AG08395 (cell line): ENCODE data around the gene ZC3H7A.

Experiments
- DNase-seq: peaks from one replicate; pipeline ENCODE4 v3.0.0; 2012; ENCODE audit warnings: mixed read lengths, low spot score

Gene ZC3H7A

DNA sequence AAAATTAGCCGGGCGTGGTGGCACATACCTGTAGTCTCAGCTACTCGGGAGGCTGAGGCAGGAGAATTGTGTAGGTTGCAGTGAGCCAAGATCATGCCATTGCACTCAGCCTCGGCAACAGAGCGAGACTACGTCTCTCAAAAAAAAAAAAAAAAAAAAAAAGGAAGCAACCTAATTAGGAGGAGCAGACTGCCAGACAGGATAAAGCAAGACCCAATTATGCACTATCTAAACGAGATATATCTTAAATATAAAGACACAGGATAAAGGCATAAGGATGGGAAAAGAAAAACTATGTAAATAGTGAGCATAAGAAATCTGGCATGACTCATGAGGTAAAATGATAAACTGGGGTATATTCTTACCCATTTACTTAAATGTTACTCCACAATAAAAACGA lies 59.3 kb downstream of the ZC3H7A start:
- no peak for DNase-seq

DNA sequence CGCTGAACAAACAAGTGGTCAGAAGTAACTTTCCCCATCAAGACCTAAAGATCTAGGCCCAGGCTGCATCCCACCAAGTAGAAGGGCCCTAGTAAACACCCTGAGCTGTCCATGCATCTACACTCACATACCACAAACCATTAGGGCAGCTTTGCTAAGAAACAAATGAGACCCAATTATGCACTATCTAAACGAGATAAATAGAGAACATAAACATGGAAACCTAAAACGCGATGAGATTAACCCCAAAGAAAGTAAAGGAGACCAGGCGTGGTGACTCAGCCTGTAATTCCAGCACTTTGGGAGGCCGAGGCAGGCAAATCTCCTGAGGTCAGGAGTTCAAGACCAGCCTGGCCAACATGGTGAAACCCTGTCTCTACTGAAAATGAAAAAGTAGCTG lies 60.2 kb downstream of the ZC3H7A start:
- no peak for DNase-seq

DNA sequence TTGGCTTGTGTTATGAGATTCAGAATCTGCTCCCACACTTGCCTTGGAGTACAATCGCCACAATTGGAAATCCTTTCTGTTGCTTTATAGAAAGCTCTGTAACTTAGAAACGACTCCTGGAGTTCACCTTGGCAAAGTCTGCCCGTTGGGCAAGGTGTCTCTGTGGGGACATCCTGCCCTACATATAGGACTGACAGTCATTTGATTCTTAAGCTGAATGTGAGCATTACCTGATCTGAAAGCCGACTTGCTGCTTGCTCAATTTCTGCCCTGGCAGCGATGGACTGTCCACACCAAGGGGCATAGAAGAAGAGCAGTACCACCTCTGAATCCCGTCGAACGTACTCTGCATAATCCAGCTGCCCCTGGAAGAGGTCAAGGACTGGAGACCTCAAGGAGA lies 61.3 kb downstream of the ZC3H7A start:
- DNase-seq, result no peak

DNA sequence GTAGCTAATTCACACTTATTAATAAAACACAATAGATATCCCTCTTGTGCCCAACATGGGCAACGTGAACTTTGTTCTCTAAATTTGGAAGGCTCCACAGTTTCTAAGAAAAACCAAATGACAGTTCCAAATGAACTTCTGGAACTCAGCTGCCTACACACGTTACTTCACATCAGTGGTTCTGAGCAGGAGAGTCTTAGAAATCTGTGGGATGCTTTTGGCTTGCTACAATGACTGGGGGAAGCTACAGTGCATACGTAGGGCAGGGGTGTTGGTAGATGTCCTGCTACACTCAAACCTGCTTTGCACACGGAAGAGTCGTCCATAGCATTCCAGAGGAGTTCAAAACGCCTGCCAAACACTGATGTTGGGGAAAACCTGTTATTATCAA lies 62.4 kb downstream of the ZC3H7A start:
- no peak for DNase-seq

DNA sequence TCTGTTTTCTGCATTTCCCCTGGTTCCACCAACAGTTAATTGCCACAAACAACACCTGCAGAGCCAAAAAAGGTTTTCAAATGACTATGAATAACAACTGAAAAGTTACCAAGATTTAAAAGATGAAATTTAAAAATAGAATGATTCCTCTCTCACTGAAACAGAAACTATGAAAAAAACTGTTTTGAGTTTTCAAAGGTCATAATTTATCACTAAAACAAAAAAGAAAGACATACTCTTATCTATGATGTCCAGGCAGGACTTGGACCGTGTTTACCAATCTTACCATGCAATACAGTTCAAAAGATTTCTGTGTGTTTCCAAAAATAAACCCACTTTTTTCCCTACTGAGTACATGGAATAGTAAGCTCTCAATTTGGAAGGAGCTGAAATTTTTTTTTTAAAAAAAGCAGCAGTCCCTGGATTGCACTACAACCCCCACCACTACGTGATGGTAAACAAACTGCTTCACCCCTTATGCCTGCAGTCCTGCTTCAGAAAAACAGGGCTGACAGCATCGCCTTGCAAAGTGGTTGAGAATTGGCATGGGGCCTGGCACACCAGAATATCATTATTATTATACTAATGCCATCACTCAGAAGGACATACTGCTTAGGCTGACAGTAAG lies 62.9 kb downstream of the ZC3H7A start:
- DNase-seq, result no peak

DNA sequence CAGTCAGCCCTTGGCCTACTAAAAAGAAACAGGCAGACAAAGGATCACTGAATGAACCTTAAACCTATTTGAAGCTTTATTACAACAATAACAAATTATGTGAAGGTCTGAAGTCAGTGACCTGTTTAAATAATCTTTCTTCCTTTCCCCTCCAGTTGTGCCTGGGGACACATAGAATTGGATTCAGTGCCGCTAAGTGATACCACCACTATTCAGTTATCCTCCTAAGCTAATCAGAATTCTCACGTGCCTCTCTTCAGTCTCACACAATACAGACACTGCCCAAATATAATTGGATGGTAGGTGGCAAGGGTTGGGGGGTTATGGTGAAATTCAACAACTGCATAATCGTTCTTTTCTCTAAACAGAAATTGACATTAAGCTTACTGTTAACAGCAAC lies 65.8 kb downstream of the ZC3H7A start:
- DNase-seq, result no peak

DNA sequence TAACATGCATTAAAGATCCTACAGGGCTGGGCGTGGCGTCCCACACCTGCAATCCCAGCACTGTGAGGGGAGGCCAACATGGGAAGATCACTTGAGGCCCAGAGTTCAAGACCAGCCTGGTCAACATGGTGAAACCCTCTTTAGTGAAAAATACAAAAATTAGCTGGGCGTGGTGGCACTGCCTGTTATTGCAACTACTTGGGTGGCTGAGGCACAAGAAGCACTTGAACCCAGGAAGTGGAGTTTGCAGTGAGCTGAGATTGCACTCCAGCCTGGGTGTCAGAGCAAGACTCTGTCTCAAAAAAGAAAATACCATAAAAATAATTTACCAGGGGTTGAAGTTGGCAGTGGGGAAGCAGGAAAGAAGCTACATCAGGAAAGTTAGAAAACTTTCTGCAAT lies 67.3 kb downstream of the ZC3H7A start:
- DNase-seq, result no peak

DNA sequence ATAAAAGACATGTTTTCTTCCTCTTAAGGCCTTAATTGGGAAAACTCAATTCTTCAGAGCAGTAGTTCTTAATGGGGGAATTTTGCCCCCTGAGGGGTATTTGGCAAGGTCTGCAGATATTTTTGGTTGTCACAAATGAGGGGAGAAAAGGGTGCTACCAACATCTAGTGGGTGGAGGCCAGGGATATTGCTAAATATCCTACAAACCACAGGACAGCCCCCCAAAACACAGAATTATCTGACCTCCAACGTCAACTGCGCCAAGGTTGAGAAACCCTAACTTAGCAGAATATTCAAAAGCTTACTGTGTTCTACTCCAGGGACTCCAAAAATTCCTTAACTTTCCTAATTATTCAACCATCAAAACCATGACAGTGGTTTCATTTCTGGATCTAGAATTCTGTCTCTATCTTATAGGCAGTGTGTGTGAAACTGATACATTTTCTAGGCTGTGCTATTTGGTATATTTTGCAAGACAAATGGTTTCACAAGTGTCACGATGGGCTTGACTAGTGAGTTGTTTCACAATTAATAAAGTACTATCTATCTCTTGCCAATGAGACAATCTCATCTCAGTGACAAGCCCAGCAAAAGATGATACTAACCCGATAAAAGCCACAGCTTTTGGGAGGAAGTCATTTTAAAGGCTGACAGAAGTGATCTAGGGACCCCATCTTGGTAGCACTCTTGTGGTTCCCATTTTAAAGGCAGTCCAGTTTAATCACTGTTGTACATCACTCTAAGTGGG lies 69.1 kb downstream of the ZC3H7A start:
- no peak for DNase-seq

DNA sequence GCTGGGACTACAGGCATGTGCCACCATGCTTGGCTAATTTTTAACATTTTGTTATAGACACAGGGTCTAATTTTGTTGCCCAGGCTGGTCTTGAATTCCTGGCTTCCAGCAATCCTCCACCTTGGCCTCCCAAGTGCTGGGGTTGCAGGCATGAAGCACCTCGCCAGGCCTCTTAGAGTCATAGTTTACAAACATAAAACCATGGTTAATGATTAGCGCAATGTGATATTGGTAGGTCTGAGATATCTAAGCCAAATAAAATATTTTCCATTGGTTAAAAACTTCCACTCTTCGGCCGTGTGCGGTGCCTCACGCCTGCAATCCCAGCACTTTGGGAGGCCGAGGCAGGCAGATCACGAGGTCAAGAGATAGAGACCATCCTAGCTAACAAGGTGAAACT lies 71.0 kb downstream of the ZC3H7A start:
- DNase-seq, result no peak

DNA sequence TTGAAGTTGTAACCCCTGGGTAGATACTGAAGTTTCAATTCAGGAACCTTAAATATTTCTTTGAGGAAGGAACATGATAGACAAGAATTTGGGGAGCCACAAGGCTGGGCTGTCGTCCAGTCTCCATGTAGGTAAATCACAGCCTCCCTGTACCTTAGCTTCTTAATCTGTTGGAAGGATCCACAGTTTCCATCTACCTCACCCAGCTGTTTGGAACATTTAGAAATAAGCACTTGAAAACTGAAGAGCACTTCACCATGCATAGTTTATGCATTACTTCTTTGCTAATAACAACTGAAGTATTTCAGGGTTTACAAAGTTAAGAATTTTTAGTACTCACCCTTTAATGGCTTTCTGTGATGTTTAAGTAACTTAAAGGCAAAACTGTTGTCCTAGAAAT lies 71.6 kb downstream of the ZC3H7A start:
- no peak for DNase-seq

DNA sequence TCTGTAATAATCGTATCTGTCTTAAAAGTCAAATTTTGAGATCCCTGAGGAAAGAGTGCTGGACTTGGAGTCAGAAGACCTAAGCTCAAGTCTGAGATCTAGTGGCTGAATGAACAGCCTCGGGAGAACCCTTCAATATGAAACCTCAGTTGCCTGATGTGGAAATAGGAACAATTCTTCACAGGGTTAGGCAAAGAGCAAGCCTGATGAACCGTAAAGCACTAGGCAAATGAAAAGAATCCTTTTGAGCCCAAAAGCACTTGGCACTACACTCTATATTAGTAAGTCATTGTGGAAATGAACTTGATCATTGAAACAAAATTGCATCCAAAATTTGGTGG lies 74.6 kb downstream of the ZC3H7A start:
- no peak for DNase-seq

DNA sequence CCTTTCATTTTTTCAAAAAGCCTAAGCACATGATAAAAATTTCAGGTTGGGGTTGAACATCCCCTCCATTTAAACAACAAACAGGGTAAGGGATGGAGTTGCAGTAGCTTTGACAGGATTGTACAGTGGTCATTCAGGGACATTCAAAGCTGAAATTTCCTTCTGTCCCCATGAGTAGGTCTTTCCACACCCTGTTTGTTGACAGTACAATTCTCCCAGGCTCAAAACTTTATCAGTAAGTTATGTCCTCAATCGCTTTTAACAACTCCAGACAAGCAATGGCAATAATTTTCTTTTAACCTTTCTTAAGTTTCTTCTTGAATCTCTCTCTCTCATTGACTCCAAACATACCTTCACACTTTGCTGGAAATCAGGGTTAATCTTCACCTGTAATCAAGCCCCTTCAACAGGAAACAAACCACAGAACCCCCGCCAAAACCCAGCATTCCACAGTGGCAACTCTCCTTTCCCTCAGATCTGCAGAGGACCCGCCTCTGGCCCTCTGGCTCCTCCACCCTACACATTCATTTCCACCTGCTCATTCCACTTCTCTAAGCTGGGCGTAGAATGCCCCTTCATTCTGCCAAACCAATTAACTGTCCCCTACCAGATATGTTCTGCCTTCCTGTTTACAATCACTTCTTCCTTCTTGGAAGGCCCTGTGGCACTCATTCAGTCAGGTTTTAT lies 75.1 kb downstream of the ZC3H7A start:
- no peak for DNase-seq

DNA sequence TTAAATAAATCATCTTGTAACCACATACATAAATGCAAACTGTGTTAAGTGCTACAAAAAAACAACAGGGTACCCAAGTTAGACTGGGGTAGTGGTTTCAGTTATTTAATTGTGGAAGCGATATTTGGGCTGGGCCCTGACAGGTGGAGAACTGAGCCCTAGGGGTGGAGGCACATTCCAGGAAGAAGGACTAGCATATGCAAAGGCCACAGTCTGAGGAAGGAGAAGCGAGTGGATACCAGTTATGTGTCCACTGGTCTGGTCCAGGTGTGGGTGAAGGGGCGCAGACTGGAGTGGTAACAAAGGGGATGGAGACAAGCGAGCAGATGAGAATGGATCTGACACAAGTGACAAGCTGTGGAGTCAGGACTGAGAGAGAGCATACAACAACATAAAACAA lies 77.3 kb downstream of the ZC3H7A start:
- DNase-seq, result no peak

DNA sequence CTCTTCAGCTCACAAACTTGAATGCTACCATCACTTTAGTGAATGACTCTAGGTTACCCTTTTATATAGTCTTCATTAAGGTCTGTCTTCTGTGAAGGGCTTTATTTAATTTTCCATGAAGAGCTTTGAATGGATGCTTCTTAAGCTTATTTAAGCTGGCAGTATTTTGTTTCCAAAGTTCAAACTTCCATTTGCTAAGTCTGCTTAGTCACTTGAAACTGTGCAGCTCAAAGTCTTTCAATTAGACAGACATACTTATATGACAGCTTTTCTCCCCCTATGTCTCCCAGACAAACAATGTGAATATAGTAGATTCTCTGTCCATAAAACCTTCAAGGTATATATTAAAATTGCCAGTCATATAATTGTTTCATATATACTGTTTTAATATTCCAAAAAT lies 77.9 kb downstream of the ZC3H7A start:
- DNase-seq, result no peak

DNA sequence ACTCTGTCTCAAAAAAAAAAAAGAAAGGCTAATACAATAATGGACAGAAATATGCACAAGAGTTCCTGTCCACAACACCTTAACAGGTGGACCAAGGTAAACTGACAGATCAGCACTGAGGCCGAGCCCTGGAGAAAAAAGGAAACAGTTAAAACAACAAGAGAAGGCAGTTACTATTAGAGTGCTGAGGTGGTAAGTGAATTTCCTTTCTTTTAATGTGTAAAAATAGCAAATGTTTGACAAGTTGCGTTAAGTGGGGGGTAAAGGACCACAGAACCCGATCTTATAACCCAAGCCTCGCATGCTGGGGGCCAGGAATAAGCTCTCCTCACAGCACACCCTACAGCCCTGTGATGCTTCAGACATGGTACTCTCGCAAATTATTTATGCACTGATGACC lies 79.2 kb downstream of the ZC3H7A start:
- no peak for DNase-seq

DNA sequence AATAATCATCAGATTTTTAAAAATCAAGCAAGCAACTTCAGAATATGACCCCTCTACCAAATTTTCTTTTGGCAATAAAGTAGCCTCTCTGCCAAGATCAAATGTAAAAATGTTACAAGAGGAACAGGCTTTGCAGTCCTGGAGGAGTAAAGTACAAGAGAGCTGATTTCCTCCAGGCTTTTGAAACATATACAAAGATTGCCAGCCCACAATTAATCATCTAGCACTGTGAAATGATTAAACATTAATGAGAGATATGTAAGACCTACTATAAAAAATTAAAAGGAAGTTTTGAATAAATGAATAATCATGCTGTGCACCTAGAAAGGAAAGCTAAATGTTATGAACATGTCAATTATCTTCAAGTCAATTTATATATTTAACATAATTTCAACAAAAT lies 80.7 kb downstream of the ZC3H7A start:
- DNase-seq, result no peak

DNA sequence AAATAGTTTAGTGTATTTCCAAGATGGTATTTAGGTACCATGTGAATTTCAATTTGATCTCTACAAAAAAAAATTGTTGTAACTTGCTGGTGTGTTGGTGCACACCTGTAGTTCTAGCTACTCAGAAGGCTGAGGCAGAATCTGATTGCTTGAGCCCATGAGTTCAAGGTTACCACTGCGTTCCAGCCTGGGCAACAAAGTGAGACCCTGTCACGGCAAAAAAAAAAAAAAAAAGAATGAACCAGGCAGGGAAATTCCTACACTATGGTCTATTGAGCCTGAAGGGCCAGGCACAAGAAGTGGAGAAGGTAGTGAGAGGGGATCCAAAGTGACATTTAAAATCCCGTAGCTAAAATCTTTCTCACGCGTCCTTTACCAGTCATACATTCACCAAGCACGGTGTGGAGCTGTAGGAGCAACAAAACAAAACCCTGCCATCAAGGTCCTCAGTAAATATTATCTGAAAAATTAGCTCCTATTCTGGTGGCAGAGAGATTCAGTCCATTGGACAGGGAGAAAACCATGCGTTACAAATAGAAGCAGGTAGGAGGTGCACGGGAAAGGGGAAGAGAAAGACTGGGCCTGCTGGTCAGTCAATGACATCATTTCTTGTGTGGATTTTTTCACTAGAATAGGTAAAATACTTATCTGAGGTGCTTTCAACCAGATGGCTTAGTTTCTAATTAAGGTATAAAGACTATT lies 81.7 kb downstream of the ZC3H7A start:
- DNase-seq, result no peak

DNA sequence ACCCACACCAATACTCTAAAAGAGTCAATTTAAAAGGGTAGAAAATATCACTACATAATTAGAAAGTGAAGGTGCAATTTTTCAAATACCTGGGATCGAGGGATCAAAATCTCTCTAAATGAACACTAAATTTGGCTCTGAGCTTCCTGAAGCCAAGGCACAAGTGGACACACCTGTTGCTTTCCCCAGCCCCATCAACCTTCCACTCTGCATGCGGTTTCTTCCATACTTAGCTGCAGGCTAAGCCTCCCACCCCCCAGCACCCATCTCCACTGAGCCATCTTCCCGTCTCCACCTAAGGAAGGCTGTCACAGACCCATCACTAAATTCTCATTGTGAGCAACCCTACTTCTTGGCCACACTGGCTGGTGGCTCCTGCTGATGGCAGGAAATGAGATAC lies 84.9 kb downstream of the ZC3H7A start:
- no peak for DNase-seq

DNA sequence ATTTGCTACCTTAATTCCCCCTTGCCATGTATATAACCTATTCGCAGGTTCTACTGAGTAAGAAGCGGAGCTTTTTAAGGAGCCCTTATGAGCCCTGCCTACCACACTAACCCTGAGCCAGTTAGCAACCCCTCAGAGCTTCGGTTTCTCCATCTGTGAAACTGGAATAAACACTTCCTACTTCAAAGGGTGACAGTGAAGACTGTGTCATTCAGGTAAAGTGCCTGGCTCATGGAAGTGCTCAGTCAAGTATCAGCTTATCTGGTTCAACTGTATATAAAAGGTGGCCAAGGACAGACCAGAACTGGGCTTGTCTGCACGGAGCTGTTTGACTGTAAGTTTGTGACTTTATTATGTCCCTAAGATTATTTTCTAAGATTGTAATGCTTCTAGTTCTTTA lies 85.4 kb downstream of the ZC3H7A start:
- DNase-seq, result no peak

DNA sequence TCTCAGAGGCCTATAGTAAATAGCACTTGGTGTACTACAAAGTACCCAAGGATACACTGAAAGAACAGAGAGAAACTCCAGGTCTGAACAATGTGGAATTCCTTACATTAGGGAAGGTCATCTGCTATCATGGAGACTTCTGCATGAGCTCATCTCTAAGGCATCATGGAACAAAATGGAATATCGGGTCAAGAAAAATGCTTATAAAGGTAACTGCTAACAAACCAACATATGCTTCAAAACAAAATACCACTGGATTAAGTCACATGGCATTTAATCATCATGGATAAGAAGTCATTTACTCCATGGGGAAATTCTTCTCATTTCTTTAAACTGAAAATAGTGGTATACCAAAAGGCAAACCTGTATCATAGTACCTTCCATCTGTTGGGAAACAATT lies 88.6 kb downstream of the ZC3H7A start:
- DNase-seq, result no peak

DNA sequence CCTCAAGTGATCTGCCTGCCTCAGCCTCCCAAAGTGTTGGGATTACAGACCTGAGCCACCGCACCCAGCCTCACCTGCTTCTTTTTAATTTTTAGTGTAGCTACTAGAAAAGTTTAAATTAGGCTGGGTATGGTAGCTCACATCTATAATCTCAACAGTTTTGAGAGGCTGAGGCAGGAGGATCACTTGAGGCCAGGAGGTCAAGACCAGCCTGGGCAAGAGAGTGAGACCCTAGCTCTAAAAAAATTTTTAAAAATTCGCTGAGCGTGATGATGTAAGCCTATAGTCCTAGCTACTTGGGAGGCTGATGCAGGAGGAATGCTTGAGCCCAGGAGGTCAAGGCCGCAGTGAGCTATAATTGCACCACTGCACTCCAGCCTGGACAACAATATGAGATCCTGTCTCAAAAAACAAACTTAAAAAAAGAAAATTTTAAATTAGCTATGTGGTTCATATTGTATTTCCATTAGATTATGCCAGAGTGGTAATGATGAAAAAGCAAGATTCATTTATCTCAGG lies 89.3 kb downstream of the ZC3H7A start:
- DNase-seq, result no peak

DNA sequence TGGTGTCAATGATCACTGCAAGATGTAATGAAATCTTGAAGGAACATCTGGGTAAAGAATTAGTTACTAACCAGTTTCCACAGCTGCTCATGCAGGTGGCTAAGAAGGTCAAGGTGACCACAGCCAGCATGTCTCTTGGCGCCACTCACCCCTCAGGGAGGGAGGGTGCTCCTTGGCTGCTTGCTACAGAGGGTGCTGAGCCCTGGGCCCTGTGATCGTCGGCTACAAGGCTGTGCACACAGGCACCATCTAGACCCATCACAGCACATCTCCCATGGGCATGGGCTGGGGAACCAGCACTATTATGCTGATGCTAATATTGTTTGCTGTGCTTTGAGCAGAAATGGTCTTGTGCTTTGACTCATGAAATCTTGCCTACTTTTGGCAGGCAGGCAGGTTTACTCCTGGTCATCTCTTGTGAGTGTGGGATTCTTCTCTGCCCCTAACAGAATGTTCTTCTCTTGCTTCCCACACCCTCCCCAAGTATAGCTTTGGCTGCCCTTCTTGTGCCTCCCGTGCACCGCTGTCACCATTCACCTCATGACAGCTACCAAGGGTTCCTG lies 90.8 kb downstream of the ZC3H7A start:
- DNase-seq, result no peak
